ENCODE data around the gene SSH2.
A peak's percentile ranks its signal among the peaks of the same experiment; 100 is the strongest.

Gene SSH2

DNA sequence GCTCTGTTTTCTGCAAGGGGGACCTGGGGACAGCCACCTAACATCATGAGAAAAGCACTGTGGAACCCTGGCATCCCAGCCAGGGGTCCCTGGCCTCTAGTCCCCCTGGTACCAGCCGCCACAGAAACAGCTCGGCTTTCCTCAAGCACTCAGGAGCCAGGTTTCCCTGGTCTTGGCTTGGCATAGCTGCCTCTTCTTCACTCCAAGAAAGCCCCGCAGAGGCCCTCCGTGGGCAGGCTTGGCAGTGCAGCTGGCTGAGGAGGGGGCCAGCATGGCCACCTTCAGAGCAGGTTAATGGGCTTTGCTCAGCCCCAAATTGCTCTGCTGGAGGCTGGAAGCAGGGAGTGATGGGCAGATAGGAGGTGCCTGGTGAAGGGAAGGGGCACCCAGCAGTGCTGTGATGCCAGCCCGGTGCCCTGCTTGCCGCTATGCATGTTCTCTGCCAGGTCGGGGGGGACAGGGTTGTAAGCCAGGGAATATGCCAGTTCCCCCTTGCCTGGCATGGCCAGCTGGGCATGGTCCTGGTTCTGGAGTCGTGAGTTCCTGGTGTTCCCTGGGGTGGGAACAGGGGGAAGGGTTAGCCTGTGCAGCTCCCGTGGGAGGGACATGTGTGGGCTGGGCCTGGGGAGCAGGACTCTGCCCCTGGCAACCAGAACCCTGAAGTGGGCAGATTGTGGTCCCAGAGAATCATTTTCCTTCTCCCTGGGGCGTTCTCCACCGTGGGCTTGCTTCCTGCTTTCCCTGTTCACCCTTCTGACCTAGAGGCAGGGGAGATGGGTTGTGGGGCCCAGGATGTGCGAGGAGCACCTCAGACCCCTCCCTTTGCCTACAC is 333.9 kb downstream of the SSH2 start:
- DNase-seq, result no peak

DNA sequence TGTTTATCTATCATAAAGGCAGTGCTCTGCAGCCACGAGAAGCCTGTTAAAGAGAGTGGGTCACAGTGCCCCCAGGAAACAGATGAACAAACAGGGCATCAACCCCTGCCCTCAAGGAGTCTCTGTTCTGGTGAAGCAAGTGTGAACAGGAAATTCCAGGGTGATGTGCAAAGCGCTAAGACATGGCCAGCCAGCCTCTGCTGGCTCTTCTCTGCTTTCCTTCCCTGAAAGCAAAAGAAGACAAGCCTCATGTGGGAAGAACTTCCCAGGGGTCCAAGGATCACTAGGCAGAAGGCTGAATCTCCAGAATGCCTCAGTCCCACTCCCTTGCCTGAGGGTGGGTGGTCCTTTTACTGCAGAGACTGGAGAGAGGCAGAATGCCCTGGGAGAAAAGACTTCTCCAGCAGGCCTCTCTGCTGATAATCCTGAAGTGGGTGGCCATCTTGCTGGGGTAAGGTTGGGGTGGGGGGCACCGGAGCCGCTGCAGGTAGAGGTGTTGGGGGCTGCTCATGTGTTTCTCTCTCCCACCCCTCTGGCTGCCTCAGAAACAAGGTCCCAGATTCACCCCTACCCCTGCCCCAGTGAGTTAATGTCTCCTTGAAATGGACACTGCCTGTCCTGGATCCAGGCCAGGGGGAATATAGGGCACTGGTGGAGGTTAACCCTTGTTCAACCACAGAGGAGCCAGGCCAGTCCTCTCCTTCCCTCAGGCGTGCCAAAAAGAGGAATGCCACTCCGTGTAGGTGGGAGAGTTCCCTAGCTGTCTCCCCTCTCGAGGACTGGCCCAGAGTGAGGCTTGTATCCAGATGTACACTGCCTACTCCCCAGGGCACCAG is 334.7 kb downstream of the SSH2 start:
- no peak for DNase-seq

DNA sequence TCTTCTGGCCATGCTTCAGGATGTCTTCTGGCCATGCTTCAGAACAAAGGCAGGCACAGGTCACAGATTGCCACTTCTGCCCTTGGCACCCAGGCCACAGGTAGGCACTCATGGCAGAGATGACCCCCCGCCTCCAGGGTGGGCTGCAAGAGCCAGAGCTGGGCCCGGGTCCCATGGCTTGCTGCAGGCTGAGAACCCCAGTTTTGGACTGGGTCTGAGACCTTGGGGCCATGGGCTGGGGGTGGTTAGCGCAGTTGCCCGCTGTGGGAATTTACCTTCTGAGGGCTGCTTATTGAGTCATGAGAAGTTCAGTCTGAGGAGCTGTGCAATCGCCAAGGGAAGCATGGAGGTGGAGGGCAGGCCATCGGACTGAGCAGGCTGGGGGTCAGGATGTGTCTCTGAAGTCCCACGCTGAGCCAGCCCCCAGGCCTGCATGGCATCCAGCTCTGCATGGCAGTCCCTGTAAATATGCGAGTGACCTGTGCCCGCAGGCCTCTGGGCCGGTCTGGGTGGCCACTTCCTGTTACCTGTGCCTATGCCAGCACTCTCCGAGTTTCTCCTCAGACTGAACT is 335.4 kb downstream of the SSH2 start:
- DNase-seq, result no peak

DNA sequence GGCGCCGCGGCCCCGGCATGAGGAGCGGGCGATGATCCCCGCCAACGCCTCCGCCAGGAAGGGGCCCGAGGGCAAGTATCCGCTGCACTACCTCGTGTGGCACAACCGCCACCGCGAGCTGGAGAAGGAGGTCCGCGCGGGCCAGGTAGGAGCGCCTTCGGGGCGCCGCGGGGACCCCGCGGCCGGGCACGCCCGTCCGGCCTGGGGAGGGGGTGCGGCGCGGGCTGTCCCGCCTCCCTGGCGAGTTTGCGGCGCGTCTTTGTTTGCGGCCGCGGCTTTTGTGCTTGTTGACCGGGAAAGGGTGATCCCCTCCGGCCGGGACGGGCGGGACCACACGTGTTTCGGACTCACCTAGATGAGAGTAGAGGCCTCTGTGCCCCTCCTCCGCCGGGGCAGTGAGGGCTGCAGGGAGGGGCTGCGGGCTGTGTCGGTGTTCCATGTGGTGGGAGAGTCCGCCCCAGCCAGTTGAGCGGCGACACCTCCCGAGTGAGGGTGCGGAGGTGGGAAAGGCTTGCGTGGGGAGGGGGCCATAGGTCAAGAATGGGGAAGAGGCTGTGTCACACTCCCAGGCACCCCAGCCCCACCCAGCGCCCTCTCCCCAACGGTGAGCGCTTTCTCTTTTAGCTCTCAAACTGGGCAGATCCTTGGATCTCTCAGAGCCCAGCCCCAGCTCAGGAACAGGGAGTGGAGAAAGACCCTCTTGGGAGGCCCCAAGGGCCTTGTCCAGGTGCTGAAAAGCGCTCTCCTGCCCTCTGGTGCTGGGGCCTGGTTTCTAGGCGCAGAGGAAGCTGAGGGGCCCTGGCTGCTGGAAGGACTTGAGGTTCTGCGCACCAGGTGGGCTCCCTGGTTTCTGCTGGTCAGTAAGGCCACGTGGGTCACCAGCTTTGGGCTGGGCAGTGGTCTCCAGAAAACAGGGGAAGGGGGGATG is 336.2 kb downstream of the SSH2 start:
- DNase-seq, result peak; percentile 70

DNA sequence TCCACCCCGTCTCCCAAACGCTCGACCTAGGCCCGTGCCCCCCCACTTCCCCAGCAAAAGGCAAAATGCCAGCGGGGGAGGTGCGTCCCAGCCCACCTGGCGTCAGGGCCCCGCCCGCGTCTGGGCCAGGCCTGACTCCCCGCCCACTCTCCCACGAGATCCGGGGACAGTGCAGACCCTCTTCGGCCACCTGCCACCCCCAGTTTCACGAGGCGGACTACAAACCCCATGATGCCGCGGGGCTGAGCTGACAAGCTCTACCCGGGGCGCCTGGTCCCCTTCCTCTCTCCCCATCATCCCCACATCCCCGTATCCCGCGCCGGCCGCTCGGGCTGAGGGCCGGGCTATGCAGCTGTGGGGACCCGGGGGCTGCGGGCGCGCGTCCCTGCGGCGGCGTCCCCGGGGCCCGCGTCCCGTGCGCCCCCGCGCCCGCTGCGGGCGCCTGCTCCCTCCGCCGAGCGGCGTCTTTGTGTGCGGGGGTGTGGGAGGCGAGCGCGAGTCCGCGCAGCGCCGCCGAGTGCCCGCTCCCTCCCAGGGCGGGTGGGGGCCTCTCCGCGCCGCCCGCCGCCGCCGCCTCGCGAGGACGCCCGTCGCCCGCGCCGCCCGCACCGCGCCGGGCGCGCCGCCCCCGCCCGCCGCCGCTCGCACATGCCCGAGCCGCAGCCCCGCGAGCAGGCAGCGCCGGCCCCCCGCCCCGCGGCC is 337.0 kb downstream of the SSH2 start, which contains the start of gene ANKRD13B:
Gene ANKRD13B (plus strand): TSS at position 283 of the 702 bp plus-strand sequence. CDS start 490 bp downstream, outside the sequence.
- peak; percentile 79 for DNase-seq

DNA sequence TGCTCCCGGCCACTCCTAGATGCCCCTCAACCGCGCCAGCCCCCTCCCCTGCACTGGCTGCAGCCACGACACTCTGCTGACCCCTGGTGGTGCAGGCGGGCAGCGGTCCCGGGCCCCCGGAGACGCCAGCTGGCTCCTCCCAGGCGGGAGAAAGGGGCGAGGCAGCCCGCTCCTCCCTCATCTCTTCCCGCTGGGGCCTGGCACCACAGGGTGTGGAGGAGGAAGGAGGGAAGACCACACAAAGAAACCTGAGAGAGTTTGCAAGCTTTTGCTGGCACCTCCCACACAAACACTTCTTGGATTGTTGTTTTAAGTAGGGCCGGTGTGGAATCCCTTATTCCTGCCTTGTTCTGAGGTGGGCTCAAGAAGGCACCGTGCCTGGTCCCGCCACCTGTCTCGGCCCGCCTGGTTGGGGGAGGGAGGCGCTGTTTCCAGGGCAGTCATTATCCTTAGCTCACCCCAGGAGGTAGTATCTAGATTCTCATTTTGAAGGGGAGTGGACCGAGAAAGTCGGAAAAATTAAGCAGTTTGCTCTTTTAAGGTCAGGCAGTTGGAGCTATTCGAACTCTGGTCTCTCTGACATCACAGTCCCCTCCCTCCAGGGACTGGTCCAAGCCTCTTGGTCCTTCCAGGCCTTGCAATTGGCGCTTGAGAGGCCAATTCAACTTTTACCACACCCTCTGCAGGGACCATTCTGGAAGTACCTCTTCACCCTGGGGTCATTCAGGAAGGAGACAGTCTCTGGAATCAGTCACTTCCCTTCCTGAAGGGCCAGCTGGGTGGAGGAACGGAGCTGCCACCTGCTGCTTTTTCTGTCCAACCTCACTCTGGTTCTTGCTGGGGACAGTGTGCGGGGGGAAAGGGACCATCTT is 338.1 kb downstream of the SSH2 start:
- DNase-seq, result peak; percentile 93

DNA sequence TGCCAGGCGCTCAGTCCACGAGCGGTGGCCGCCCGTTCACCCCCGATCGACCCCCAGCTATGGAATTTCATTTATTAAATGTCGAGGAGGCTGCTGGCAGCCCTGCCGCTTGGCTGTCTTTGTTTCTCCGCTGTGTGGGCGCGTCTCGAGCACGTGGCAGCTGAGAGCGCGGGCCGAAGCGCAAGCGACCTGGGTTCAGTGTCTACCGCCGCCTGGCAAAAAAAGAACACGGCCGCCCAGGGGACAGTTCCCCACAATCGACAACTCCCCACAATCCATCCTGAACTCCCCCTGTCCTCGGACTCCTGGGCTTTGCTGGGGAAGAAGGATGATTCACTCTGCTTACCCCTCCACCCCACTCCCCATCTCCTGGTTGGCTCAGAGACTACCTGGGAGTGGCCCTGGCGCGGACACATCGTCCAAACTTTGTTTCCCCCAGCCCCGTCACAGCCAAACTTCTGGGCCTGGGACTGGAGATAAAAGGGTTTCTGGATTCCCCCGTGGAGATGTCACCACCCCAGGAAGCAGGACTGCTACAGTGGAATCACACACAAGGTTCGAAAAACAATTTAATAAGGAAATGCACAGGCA is 338.8 kb downstream of the SSH2 start:
- peak; percentile 76 for DNase-seq

DNA sequence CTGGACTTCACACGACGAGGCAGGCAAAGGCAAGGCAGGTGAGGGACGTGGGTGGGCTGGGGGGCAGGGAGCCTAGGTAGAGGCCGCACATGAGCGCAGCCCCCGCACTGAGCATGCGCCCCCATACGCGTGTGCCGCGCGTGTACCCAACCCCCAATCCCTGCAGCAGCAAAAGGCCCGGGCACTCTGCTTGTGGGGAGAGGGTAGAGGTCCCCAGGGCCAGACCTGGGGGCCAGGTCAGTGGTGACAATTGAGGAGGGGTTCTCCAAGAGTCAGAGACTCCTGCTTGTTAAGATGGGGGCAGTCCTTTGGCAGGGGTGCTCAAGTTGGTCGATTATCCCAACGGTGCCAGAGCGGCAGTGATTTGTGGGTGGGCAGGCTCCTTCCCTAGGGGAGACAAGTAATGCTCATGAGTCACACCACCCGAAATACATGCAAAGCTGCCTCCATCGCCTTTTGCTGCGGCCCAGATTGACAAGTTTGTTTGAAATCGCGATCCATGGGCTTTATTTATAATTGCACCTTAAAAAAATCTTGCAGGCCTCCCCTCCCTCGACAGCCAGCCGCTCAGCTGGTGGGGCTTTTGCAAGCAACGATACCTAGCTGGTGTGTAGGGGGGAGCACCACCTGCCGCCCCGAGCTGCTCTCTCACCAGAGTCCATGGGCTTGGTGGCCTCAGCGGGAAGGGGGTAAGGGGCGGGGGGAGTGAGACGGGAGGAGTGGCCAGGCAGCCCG is 339.4 kb downstream of the SSH2 start:
- peak; percentile 70 for DNase-seq

DNA sequence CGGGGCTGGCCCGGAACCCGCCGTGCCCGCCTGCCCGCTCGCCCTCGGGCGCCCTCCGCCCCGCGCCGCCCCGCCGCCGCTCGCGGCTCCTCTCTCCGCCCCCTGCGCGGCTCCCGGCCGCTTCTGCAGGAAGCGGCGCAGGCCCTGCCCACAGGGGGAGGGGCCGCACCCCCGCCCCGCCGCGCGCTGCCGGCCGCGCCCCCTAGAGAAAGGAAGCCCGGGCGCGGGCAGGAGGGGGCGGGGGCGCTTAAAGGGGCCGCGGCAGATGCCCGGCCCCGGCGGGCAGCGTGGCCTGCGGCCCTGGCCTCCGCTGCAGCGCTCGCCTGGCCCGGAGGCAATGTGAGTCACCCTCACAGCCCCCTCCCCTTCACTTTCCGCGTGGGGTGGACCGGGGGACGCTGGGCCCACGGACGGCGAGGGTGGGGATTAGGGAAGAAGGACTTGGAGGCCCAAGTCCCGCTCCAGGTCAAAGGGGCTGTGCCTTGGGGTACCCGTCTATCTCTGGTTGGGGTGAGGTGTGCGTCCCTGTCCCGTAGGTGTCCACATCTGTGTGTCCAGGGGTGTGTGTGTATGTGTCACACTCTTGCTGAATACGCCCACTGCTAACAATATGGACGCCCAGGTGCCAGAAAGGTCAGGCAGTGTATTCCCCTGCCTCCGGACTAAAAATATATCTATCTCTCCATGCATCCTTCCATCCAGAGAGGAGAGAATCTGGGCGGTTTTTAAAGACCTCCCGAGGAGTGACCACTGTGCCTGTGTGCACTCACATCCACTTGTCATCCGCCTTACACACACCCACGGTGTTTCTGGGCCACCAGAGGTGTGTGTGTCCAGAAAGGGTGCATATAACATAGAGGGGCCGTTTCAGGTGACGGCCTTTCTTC is 340.3 kb downstream of the SSH2 start, which contains the start of gene GIT1:
Gene GIT1 (minus strand): TSS at position 125 of the 887 bp plus-strand sequence. CDS start 270 bp downstream, outside the sequence.
- peak; percentile 95 for DNase-seq

DNA sequence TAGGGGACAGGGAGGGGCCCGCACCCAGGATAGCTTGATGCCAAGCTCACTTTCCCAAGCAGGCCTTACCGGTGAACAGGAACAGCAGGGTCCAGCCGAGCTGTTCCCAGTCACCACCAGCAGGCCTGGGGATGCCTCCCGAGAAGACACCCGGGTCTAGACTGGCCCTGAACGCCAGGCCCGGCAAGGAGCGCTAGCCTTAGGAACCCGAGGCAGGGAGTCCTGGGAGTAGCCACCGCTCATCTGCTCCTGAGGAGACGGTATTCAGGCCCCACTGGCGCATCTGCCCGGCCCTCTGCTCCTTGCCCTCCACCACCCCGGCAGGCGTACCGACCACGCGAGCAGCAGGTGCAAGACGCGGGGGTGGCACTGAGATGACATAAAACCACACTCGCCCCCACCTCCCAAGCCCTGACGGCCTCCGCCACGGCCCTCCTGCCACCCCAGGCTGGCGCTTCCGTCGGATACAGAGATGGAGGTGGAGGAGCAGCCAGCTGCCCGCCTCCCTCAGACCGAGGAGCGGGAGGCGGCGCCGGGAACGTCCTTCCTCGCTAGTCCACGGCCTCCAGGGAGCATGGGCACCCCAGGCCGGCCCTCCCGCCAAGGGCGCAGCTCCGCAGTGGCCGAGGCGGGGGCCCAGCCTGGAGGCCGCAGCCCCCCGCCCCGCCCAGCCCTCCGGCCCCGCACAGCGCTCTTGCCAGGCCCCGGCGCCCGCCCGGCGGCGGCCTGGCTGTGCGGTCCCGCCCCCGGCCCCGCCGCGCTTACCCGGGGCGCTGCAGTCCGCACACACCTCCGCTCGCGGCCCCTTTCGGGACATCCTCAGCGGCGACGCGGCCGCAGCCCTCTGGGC is 341.2 kb downstream of the SSH2 start:
- DNase-seq, result peak; percentile 86

DNA sequence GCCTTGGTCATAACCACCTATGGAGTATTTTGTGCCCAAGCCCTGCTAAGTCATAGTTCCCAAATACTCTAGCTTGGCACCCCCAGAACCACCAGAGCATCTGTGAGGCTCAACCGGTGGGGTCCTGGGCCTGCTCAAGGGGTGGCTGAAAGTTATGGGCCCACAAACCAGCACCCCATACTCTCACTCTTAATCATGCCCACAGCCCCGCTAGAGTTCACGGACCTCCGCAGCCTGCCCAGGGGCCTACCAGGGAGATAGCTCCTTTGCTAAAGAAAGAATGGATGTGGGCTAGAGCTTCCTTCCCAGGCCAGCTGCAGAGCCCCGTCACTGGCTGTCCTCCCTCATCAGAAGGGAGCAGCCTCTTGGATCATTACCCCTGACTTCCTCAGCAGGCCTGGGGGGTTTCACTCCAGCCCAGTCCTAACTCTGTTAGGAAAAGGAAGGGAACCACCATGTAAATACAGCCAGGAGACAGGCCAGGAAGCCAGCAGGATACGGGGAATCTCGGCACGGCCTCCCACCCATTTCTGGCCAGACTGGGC is 341.9 kb downstream of the SSH2 start:
- no peak for DNase-seq

DNA sequence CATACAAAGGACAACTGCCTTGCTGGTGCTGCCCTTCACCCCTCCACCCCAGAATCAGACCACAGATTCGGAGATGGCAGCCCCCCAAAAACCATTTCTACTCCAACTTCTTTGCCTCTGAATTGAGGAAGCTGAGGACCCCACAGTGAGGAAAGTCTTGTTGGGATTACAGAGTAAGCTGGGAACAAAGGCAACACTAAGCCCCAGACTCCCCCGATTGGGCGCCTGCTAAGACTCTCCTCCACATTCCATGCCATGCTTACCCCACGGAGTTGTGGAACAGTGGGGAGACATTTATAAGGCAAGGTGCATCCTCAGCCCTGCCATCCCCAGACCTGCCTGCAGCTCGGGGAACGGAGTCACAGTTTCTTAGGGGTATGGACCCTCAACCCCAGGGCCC is 342.4 kb downstream of the SSH2 start:
- DNase-seq, result no peak

DNA sequence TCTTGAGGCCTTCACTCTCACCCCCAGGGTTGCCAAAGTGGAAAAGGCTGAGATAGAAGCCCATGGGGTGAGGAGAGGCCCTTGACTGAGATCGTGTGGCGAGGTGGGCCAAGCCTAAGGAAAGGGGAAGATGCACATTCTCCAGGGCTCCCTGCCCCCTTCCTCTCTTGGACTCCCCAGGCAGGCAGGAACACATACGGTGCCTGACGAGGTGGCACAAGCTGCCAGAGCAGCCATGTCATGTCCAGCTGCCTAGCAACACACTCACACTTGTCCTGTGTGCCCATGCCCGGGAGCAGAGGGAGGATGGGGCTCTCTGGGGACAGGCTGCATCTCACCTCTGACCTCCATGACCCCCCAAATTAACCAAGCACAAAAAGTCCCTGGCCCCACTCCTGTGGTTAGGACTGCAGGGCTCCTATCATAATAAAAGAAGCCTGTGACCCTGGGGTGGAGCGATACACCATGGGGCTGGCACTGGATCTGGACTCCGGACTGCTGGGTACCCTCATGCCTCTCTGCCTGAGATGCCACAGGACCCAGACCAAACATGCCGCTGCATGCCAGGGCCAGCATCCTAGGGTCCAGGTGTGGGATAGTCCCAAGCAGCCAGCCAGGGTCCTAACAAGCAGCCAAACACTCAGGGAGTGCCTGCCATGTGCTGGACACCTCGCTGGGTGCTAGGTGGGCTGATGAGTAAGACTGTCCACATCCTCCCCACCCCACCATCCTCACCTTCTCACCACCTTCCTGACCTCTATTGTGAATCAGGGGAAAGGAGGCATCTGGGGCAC is 343.2 kb downstream of the SSH2 start:
- no peak for DNase-seq

DNA sequence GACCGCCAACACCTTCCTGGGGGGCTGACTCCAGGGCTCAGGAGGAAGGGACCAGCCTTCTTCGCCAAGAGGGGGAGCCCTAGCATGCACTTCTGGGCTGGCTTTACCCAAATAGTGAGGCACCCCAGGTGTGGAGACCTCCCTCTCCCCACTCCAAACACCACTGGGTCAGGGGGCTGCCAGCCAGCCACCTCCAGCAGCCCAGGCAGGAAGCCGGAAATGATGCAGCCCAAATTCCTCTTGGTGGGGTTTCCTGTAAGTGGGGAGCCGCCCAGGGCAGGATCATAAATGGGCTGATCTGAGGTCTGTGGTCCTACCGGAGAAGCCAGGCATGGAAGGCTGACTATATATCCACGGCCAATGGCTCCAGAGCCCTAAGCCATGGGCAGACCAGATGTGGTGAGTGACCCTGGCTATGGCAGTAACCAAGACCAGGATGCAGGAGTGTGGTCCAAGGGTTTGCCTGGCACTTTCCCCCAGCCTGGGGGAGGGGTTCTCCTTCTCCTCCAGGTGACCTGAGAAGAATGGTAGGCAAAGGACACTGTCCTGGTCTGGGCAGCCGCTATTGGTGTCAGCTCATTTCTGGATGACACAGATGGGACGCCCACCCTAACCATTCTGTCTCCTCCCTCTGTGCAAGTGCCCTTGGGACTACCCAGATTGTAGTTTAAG is 344.8 kb downstream of the SSH2 start:
- DNase-seq, result peak; percentile 75

DNA sequence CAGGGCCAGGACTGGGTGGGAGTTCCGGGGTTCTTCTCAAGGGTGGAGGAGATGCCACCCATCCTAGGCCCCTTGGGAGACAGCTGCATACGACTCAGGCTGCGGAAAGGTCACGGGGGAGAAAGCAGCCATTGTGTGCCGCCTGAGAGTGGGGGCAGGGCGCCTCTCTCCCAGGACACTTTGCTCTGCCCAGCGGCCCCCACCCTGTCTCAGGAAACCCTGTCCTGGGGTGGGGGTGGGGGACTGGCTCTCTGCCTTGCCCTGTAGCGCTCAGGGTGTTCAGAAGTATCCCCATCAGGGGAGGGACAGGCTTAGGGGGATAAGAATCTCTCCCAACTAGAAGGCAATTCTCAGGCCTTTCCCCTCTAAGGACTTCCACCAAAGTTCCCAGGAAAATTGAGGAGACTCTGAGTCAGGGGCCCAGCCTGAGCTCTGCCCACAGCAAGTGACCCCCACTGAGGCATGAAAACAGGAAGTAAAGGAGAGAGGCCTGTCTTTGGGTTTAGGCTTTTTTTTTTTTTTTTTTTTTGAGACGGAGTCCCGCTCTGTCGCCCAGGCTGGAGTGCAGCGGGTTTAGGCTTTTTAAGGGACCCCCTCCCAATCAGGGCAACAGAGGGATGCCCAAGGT is 345.5 kb downstream of the SSH2 start:
- DNase-seq, result peak; percentile 56

Data from activated effector memory CD4-positive, alpha-beta T cell treated with anti-CD3 and anti-CD28 coated beads, Interleukin-2, amount 50 U/mL, for 16 hours (primary cell).